Upper lobe of left lung (tissue), 6 donors: ENCODE data around the gene LRP11. TPM values are rescaled to one million over a fixed set of nuclear protein-coding genes. Genes with fewer than 3 reads are reported as not detected.

Experiments
- ATAC-seq, 2 donors: fragments of 200-7000 bp; cut with Tn5 transposase; one replicate each; pipeline ENCODE4 v1.9.1; 2022; ENCODE audit warnings: mild to moderate bottlenecking in 2 of 2, moderate library complexity in 2 of 2; ENCODE audit not compliant: low FRiP score in 2 of 2
- DNase-seq, 2 donors: peaks; one replicate each; pipeline ENCODE4 v3.0.0-alpha.2; 2019 to 2020
- H3K27ac ChIP-seq, 4 donors: fragments of 200-600 bp; sonication (generic); one replicate each; pipeline ENCODE4 v1.5.1; 2016 to 2019
- H3K27me3 ChIP-seq, 4 donors: fragments of 200-600 bp; sonication (generic); one replicate each; pipeline ENCODE4 v1.5.1; 2017 to 2019
- H3K36me3 ChIP-seq, 4 donors: fragments of 200-600 bp; sonication (generic); one replicate each; pipeline ENCODE4 v1.5.1; 2016 to 2019
- H3K4me1 ChIP-seq, 4 donors: fragments of 200-600 bp; sonication (generic); one replicate each; pipeline ENCODE4 v1.5.1; 2018 to 2019
- H3K4me3 ChIP-seq, 4 donors: fragments of 200-600 bp; sonication (generic); one replicate each; pipeline ENCODE4 v1.5.1; 2017 to 2019; ENCODE audit warnings: mild to moderate bottlenecking in 2 of 4, moderate library complexity in 1 of 4
- H3K9me3 ChIP-seq, 4 donors: fragments of 200-600 bp; sonication (generic); one replicate each; pipeline ENCODE4 v1.5.1; 2018 to 2019
- CTCF ChIP-seq, 6 experiments: fragments of 450-650 bp in 4 of 6; fragments of 200-600 bp in 2 of 6; sonication (generic) in 2 of 6; IDR thresholded peaks; one replicate each; pipeline ENCODE4 v1.5.1; 2016 to 2019; ENCODE audit warnings: antibody characterized with exemption in 6 of 6
- EP300 ChIP-seq, 4 donors: sonication (generic); formaldehyde crosslinking; IDR thresholded peaks; one replicate each; pipeline ENCODE4 v1.5.1; 2017; ENCODE audit warnings: antibody characterized with exemption in 4 of 4, control low read depth in 2 of 4
- POLR2A ChIP-seq, 4 donors: fragments of 450-650 bp; IDR thresholded peaks; one replicate each; pipeline ENCODE4 v1.5.1; 2016 to 2017; ENCODE audit warnings: antibody characterized with exemption in 4 of 4, mild to moderate bottlenecking in 2 of 4
- POLR2AphosphoS5 ChIP-seq, 2 donors: sonication (generic); formaldehyde crosslinking; IDR thresholded peaks; one replicate each; pipeline ENCODE4 v1.5.1; 2017; ENCODE audit warnings: antibody characterized with exemption in 2 of 2
- WGBS, 2 donors: methylation state at CpG; one replicate each; pipeline ENCODE4 v1.1.5; 2017 to 2018; 5-methylcytosine and 5-hydroxymethylcytosine counted together
- total RNA-seq, 6 donors: library from RNA; depleted of rRNA in 4 of 6; stranded (reverse); fragments of >200 nt in 4 of 6; gene quantifications; one replicate each; pipeline versions ENCODE4 v1.1.0 to v1.2.1, GENCODE V29; 2016 to 2021
- donor health status: DM: no; HTN: no; CAD: no; lungs with moderate emphysema.
- donor health status: DM: no; HTN: yes; CAD: no; lungs with severe emphysema.

The LRP11 gene
- total RNA-seq, 6 donors from 2014 or later = 30.2 to 104 (median 39.9) TPM

- H3K27me3 ChIP-seq = no peaks in the 10 kb centered on the region
- peaks cover 0 to 15% (median 3%) of the 10 kb centered on the region in 4 donors for H3K36me3 ChIP-seq
- no peak overlapping the region for H3K27ac ChIP-seq
- TF ChIP-seq POLR2AphosphoS5 (IDR thresholded peaks at IDR 0.05) (no peak), POLR2A (IDR thresholded peaks at IDR 0.05) (no peak), EP300 (IDR thresholded peaks at IDR 0.05) (no peak), CTCF (IDR thresholded peaks at IDR 0.05) (no peak)
- no peaks in the 10 kb centered on the region for H3K4me1 ChIP-seq
- WGBS, 2 donors = 90 to 93% methylated on average over 7 of the region's 7 CpGs
- H3K4me3 ChIP-seq = no peak overlapping the region
- ATAC-seq = peak in 1 of 2 donors; percentile 38
- no peaks in the 10 kb centered on the region for H3K9me3 ChIP-seq
- no peak for DNase-seq
Measured at GRCh38 chr6:149830731-149831307, 33.3 kb downstream of the LRP11 start.

- Histone ChIP-seq H3K27me3 (no peaks in the 10 kb centered on the region), H3K4me3 (no peak overlapping the region), H3K4me1 (no peaks in the 10 kb centered on the region), H3K36me3 (peaks cover 0 to 35% (median 4%) of the 10 kb centered on the region in 4 donors), H3K27ac (no peak overlapping the region), H3K9me3 (no peaks in the 10 kb centered on the region)
- TF ChIP-seq POLR2A (IDR thresholded peaks at IDR 0.05) = no peak
- TF ChIP-seq CTCF (IDR thresholded peaks at IDR 0.05) = no peak
- TF ChIP-seq EP300 (IDR thresholded peaks at IDR 0.05) = no peak
- TF ChIP-seq POLR2AphosphoS5 (IDR thresholded peaks at IDR 0.05) = no peak
- no peak for ATAC-seq
- DNase-seq = no peak
- WGBS, 2 donors = 83 to 85% methylated on average over 4 of the region's 4 CpGs
Measured at GRCh38 chr6:149825292-149825691, 38.9 kb downstream of the LRP11 start.

- Histone ChIP-seq H3K4me1 (no peaks in the 10 kb centered on the region), H3K27me3 (no peaks in the 10 kb centered on the region), H3K36me3 (peaks cover 0 to 37% (median 4%) of the 10 kb centered on the region in 4 donors), H3K4me3 (no peak overlapping the region), H3K9me3 (no peaks in the 10 kb centered on the region), H3K27ac (no peak overlapping the region)
- ATAC-seq = no peak
- TF ChIP-seq POLR2AphosphoS5 (IDR thresholded peaks at IDR 0.05) (no peak), CTCF (IDR thresholded peaks at IDR 0.05) (no peak), EP300 (IDR thresholded peaks at IDR 0.05) (no peak), POLR2A (IDR thresholded peaks at IDR 0.05) (no peak)
- WGBS, 2 donors = 81 to 87% methylated on average over 4 of the region's 4 CpGs
- DNase-seq = no peak
Measured at GRCh38 chr6:149823013-149823412, 41.1 kb downstream of the LRP11 start.

- no peak for DNase-seq
- Histone ChIP-seq H3K27me3 (no peaks in the 10 kb centered on the region), H3K27ac (no peak overlapping the region), H3K36me3 (peaks cover 0 to 36% (median 4%) of the 10 kb centered on the region in 4 donors), H3K4me3 (no peak overlapping the region), H3K9me3 (no peaks in the 10 kb centered on the region), H3K4me1 (no peaks in the 10 kb centered on the region)
- TF ChIP-seq POLR2A (IDR thresholded peaks at IDR 0.05) (no peak), EP300 (IDR thresholded peaks at IDR 0.05) (no peak), CTCF (IDR thresholded peaks at IDR 0.05) (no peak), POLR2AphosphoS5 (IDR thresholded peaks at IDR 0.05) (no peak)
- ATAC-seq = no peak
- 88 to 100% methylated on average over 1 of the region's 1 CpG for WGBS, 2 donors
Measured at GRCh38 chr6:149821492-149821891, 42.7 kb downstream of the LRP11 start.

- ATAC-seq = no peak
- Histone ChIP-seq H3K9me3 (no peaks in the 10 kb centered on the region), H3K27ac (no peak overlapping the region), H3K36me3 (peaks cover 0 to 26% (median under 1%) of the 10 kb centered on the region in 4 donors), H3K4me1 (no peaks in the 10 kb centered on the region), H3K4me3 (no peak overlapping the region), H3K27me3 (no peaks in the 10 kb centered on the region)
- no peak for DNase-seq
- WGBS, 2 donors = 94 to 95% methylated on average over 7 of the region's 7 CpGs
- no peak for TF ChIP-seq POLR2AphosphoS5 (IDR thresholded peaks at IDR 0.05)
- no peak for TF ChIP-seq EP300 (IDR thresholded peaks at IDR 0.05)
- no peak for TF ChIP-seq POLR2A (IDR thresholded peaks at IDR 0.05)
- no peak for TF ChIP-seq CTCF (IDR thresholded peaks at IDR 0.05)
Measured at GRCh38 chr6:149820506-149820905, 43.7 kb downstream of the LRP11 start.
